NCI-H187 treated with DMSO at 0.1 percent for 48 hours (cell line): ENCODE data around the gene MTCP1.

ENCODE experiments used
- DNase-seq: peaks from one replicate; lab custom pipeline; 2025; lab: John Stamatoyannopoulos, UW

Gene MTCP1

GRCh38 chrX:155053656-155054055 is 17.3 kb downstream of the MTCP1 start:
- no peak for DNase-seq

- no peak for DNase-seq
These were observed 18.0 kb downstream of the MTCP1 start for GRCh38 chrX:155052738-155053498.

- DNase-seq: no peak
These were observed 21.8 kb downstream of the MTCP1 start for GRCh38 chrX:155048977-155049619.

GRCh38 chrX:155046811-155047528 is 24.0 kb downstream of the MTCP1 start:
- no peak for DNase-seq

GRCh38 chrX:155046129-155046810 is 24.7 kb downstream of the MTCP1 start:
- no peak for DNase-seq

GRCh38 chrX:155035688-155036087 is 35.2 kb downstream of the MTCP1 start:
- no peak for DNase-seq

- no peak for DNase-seq
These were observed 39.3 kb downstream of the MTCP1 start for GRCh38 chrX:155031657-155032056.

GRCh38 chrX:155028877-155029291 is 42.1 kb downstream of the MTCP1 start:
- no peak for DNase-seq

GRCh38 chrX:155028129-155028528 is 42.8 kb downstream of the MTCP1 start:
- no peak for DNase-seq

- DNase-seq: no peak
These were observed 43.3 kb downstream of the MTCP1 start for GRCh38 chrX:155027509-155028066.

- peak; percentile 77 for DNase-seq
These were observed 44.0 kb downstream of the MTCP1 start, which contains the start of gene FUNDC2 for GRCh38 chrX:155026727-155027508. Gene FUNDC2 (plus strand): TSS chrX:155026844. CDS start chrX:155026939, 95 bp downstream.

GRCh38 chrX:155026420-155026726 is 44.6 kb downstream of the MTCP1 start:
- no peak for DNase-seq

GRCh38 chrX:155023907-155024833 is 46.8 kb downstream of the MTCP1 start:
- no peak for DNase-seq

- DNase-seq: no peak
These were observed 48.4 kb downstream of the MTCP1 start, which contains the start of gene F8 for GRCh38 chrX:155022585-155022984. Gene F8 (minus strand): TSS chrX:155022723. CDS start chrX:155022552, 171 bp downstream.

- DNase-seq: no peak
These were observed 50.3 kb downstream of the MTCP1 start for GRCh38 chrX:155020591-155020990.
